Fibroblast of the conjunctiva (primary cell): ENCODE measurements around the gene GALK1.
"Not testable (repeated sequence)": the region's sequence is repeated elsewhere in the genome, so short reads cannot be mapped to it uniquely, and the experiment has no call there.

Source experiments
- DNase-seq: peaks from one replicate; pipeline ENCODE4 v3.0.0-alpha.2; 2010; ENCODE audit warnings: low read depth

The GALK1 gene

DNA sequence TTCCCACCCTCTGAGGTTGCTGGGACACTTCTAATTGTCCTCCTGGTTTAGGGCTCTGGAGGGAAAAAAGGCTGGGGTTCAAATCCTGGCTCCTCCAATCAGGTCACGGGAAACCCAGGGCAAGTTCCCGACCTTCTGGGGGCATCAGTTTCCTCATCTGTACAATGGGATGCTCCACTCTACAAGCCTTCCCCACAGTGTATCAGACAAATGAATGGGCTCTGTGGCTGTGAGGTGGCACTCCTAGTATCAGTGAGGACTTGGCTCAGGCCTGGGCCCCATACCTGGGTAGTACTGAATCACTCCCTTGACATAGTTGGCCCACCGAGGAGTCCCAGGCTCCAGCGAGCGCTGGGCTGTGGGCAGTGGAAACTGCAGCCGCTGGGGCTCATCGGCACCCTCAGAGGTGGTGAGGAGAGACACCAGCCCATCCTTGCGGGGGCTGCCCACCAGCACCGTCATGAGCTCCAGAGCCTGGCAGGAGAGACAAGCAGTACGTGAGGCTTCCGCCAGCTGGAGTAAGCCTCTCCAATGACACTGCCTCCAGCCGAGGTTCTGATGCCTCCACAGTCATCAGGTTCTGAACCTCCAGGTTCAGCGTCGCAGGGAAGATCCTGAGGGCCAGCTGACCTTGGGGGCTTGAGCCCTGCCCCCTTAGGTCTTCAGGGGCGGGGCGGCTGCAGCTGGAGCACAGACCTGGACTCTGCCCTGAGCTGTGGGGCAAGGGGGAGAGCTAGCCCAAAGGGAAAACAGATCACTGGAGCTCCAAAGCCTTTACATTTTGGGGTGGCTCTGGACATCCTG lies 1.2 kb downstream of the GALK1 start:
- DNase-seq, result no peak

DNA sequence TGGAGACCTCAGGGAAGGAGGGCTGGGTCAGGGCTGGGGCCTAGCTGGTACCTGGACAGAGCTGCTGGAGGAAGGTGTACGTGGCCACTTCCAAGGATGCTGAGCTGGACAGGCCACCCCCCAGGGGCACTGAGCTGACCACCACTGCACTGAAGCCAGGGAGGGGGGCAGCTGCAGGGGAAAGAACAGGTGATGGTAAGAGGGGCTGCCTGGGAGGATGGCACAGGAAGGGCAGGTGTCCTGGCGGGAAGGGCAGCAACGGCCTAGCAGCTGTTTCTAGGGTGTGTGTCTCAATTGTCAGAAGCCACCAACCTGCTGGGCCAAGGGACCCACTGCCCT lies 1.8 kb downstream of the GALK1 start:
- DNase-seq, result no peak

DNA sequence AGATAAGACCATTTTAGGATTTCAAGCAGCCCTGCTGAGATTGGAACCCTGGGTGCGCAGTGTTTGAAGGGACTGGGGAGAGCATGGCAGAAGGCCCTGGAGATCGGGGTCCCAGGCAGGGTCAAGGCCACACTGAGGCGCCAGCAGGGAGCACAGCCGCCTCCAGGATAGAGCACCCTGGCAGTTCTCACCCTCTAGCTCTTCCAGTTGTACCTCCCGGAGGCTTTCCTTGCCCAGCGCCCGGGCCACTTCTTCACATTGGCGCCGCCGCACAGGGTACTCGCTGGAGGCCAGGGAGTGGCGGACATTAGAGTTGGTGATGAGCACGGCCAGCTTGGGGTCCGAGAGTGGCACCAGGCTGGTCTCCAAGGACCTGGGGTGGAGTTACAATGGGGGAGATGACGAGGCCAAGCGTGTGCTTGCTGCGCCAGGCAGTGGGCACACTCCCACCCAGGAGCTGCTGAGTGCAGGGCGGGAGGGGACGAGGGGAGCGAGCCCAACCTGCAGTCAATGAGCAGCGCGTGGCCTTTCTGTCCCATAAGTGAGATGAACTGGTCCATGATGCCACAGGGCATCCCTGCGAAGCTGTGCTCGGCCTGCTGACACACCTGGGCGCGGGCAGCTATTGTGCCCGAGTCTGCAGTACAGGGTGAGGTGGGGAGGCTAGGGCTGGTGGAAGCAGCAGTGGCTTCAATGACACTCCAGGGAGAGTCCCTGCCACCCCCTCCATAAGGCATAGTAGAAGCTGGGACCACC lies 2.3 kb downstream of the GALK1 start:
- DNase-seq, result no peak

DNA sequence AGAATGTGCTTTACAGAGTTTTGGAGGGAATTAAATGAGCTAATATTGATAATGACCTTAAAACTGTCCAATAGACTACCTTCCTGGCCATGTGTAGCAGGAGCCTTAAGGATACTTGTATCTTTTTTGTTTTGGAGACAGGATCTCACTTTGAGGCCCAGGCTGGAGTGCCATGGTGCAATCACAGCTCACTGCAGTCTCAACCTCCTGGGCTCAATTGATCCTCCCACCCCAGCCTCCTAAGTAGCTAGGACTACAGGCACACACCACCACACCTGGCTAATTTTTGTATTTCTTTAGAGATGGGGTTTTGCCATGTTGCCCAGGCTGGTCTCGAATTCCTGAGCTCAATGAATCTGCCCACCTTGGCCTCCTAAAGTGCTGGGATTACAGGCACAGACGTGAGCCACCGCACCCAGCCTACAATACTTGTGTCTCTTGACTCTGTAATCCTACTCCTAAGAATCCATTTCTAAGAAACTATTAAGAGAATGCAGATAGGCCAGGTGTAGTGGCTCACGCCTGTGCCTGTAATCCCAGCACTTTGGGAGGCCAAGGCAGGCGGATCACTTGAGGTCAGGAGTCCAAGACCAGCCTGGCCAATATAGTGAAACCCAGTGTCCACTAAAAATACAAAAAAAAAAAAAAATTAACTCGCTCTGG lies 4.9 kb downstream of the GALK1 start:
- DNase-seq, result not testable (repeated sequence)

DNA sequence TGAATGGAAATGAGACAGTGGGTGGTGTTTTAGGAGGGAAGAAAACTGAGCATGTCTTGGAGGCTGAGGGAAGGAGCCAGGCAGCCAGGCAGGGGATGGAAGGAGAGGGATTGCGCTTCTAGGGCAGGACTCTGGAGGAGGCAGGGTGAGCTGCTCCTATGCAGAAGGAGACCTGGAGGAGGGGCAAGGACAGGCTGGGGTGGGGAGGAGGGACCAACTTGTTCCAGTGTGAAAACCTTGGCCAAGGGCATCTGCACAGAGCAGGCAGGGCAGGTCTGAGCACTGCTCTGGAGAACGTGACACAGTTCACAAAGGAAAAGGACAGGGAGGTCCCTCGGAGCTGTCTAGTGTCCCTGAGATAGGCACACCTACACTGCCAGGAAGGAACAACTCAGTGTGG lies 5.5 kb downstream of the GALK1 start:
- DNase-seq, result no peak

DNA sequence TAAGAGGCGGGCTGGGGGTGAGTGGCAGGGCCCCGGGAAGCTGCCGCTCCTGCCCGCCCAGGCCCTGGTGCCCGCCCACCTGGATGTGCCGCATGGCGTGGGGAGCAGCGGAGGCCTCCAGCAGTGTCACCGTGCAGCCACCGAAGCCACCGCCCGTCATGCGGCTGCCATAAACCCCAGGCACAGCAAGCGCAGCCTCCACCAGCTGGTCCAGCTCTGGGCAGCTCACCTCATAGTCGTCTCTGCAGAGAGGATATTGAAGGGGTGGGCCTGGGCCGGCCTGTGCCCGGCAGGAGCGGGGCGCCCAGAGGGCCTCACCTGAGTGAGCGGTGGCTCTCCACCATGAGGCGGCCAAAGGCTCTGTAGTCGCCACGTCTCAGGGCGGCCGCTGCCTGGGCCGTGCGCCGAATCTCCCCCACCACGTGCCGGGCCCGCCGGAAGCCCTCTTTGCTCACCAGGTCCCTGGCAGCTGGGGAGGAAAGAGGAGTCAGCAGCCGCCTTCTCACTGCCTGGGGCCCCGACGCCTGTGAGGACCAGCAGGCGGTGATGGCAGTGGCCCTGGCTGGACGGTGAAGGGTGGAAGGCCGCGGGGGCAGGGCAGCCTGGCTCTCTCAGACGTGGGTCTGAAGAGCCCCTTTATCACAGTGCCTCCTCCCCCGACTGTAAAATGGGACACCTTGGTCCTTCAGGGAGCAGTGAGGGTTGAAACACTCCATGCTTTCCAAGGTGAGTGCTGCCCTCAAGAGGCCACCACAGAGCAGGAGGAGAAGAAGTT lies 6.7 kb downstream of the GALK1 start:
- DNase-seq, result no peak

DNA sequence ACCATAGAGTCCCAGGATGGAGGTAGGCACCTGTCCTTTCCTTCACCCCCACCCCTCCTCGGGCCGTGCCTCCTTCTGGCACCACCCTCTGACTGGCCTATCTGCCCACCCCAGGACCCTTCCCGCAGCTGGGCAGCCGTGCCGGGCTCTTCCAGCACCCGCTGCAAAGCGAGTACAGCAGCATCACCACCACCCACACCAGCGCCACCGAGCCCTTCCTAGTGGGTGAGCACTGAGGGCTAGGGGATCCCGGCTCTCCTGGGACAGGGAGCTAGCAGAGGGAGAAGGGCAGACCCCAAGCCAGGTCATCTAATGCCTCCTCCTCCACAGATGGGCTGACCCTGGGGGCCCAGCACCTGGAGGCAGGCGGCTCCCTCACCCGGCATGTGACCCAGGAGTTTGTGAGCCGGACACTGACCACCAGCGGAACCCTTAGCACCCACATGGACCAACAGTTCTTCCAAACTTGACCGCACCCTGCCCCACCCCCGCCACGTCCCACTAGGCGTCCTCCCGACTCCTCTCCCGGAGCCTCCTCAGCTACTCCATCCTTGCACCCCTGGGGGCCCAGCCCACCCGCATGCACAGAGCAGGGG lies 7.8 kb downstream of the GALK1 start:
- DNase-seq, result no peak

DNA sequence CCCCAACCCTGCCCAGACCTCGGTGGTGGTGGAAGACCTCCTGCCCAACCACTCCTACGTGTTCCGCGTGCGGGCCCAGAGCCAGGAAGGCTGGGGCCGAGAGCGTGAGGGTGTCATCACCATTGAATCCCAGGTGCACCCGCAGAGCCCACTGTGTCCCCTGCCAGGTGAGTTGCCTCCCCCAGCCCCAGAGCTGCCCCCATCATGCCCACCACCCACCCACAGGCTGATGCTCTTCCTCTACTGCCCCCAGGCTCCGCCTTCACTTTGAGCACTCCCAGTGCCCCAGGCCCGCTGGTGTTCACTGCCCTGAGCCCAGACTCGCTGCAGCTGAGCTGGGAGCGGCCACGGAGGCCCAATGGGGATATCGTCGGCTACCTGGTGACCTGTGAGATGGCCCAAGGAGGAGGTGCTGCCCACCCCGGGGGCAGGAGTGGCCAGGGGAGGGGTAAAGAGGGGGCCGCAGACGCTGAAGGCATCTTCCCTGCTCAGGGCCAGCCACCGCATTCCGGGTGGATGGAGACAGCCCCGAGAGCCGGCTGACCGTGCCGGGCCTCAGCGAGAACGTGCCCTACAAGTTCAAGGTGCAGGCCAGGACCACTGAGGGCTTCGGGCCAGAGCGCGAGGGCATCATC lies 8.4 kb downstream of the GALK1 start:
- DNase-seq, result no peak

DNA sequence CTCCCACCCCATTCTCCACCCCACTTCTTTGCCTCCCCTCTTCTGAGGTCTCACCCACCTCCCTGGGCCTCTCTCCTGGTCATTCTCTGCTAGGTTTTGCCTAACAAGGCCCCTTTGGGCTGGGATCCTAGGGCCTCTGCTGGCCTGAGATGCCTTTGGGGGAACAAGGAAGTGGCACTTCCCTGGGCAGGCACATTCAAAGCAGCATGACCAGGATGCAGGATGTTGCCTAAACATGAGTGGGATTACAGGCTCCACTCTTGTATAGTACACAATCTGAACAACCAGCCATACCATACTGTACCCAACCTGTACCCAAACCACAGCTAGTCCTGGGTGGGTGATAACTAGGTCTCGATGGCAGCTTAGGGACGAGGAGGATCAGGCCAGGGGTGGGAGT lies 9.0 kb downstream of the GALK1 start:
- DNase-seq, result no peak

DNA sequence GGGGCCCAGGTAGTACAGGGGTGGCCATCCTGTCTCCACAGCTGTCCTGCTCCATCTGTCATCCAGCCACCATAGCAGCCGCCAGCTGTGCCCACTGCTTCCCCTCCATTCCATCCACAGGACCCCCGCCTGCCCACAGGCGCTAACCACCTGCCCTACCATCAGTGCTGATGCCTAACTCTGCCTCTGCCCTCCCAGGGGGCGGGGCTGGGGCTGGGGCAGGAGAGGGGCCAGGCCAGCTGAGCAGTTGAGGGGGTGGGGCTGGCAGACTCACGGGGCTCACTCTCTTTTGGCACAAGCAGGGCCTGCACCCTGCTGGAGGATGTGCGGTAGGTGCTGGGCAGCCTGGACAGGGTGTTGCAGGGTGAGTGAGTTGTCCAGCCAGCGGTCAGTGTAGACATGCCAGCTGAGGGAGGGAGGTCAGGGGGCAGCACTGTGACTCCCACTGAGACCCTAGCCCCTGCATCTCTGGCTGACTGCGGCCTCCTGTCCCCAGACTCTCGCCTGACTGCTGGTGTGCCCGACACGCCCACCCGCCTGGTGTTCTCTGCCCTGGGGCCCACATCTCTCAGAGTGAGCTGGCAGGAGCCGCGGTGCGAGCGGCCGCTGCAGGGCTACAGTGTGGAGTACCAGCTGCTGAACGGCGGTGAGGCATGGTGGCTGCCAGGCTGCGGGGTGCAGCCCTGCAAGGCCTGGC lies 9.6 kb downstream of the GALK1 start:
- no peak for DNase-seq

DNA sequence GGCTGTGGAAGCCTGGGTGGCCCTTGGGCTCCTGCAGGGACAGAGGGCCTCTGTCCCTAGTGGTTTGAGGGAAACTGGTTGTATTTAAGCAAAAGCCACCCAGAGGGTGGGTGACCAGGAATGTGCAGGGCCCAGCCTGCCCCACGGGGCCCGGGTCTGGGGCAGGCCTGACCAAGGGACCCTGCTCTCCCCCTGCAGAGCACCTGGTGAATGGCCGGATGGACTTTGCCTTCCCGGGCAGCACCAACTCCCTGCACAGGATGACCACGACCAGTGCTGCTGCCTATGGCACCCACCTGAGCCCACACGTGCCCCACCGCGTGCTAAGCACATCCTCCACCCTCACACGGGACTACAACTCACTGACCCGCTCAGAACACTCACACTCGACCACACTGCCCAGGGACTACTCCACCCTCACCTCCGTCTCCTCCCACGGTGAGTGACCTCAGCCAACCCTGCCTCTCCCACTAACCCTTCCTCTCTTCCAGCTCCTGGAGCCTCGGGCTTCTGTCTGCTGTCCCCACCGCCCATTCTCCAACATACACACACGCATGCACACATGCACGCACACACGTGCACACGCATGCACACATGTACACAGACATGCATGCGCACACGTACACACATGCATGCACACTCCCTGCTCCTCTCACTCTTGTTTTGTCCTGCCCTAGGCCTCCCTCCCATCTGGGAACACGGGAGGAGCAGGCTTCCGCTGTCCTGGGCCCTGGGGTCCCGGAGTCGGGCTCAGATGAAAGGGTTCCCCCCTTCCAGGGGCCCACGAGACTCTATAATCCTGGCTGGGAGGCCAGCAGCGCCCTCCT lies 10.4 kb downstream of the GALK1 start:
- DNase-seq, result no peak

DNA sequence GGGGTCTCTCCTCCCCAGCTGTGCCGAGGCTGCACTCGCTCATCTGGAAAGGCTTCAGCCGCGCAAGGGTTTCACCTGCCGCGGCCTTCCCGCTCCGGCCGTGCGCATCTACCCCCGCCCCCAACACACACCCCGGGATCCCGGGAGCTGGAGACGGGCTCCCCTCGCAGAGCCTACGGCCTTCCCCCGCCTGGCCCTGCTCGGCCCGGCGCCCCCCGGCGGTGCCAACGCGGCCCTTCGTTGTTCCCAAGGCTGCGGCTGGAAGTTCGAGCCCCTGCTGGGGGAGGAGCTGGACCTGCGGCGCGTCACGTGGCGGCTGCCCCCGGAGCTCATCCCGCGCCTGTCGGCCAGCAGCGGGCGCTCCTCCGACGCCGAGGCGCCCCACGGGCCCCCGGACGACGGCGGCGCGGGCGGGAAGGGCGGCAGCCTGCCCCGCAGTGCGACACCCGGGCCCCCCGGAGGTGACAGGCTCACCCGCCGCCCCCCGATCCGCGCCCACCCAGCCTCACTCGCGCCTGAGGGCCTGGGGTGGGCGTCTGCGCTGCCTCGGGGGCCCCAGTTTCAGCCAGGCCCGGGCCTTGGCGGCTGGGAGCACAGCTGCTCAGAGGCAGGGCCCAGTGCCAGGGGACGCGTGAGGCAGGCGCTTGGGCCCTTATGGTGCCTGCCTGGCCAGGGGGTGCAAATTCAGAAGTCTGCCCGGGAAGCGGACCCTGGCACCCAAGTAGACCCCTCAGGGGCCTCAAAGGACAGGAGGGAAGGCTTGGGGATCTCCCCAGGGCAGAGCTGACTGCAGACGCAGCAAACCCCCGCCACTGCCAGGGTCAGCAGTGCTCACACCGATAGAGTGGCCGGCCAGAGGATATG lies 11.2 kb downstream of the GALK1 start:
- DNase-seq, result peak; percentile 36

DNA sequence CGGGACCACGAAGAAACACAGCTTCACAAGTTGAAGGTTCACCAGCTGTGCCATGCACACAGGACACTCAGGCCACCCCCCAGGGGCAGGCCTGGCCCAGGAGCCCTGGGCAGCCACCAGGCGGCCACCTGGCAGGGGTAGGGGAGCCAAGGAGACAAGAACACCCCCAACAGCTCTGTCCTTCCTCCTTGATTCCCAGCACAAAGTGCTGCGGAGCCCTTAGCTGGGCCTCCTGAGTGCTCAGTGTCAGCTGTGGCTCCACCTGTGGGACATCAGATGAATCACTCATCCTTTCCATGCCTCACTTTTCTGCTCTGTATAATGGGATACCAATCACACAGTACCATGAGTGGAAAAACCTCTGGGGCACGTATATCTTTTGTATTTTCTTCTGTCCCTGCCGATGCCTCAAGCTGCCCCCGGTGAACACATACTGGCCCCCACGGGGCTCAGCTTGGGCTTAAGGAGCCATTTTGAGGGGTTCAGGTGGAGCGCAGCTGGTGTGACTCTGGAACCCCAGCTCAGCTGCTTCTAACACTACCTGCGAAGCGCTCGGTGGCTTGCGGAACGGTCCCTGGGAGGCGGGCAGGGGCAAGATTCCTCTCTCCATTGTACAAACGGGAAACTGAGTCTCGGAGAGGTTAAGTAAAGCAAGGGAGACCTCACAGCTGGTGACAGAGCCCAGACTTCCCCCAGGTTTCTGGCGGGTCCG lies 12.0 kb downstream of the GALK1 start:
- no peak for DNase-seq

DNA sequence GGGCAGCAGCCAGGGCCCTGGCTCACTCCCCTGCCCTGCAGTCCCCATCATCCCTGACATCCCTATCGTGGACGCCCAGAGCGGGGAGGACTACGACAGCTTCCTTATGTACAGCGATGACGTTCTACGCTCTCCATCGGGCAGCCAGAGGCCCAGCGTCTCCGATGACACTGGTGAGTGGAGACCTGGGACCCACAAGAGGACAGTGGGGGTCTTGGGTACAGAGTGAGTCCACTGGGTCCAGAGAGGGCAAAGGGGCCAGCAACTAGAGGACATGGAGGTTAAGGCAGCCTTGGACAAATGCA lies 12.6 kb downstream of the GALK1 start:
- DNase-seq, result no peak

DNA sequence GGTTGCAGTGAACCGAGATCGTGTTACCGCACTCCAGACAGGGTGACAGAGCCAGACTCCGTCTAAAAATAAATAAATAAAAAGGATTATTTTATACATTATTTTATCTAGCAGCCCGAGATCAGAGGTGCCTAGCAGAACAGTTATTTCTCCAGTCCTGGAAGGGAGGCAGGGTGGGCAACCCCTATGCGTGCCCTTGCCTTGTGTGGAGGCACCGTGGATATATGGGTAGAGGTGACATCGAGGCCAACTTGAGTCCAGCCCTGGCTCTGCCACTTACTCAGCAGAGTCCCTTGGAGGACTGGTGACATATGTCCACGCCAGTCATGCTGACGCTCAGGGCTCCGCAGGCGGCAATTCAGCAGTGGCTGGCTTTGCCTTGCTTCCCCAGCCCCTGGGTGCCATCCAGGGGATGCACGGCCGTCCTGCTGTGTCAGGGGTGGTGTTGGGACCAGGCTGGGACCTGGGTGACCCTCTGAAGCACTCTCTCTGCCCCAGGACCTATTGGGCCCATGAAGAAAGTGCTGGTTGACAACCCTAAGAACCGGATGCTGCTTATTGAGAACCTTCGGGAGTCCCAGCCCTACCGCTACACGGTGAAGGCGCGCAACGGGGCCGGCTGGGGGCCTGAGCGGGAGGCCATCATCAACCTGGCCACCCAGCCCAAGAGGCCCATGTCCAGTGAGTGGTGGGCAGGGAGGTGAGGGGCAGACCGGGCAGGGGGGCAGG lies 13.2 kb downstream of the GALK1 start:
- no peak for DNase-seq

DNA sequence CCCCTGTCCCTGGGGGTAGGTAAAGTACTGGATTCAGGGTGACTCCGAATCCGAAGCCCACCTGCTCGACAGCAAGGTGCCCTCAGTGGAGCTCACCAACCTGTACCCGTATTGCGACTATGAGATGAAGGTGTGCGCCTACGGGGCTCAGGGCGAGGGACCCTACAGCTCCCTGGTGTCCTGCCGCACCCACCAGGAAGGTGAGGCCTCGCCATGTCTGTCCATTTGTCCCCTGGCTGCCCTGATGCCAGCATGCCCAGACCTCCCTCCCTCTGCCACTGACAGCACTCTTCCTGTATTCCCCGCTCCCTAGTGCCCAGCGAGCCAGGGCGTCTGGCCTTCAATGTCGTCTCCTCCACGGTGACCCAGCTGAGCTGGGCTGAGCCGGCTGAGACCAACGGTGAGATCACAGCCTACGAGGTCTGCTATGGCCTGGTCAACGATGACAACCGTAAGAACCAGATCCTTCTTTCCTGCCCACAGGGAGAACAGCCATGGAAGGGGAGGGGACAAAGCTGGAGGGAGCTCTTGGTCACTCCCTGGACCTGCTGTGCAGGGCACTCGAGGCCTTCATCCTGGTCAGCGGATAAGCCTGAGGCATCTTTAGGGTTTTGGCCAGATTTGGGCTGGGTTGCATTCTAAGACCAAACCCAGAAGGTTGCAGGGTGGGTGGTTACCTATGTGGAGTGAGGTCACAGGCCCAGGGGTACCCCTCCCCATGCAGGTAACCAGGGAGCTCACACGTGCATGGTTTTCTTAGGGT lies 14.2 kb downstream of the GALK1 start:
- no peak for DNase-seq
